Measurements from ENCODE around the gene GABRA4.

GABRA4 gene

DNA sequence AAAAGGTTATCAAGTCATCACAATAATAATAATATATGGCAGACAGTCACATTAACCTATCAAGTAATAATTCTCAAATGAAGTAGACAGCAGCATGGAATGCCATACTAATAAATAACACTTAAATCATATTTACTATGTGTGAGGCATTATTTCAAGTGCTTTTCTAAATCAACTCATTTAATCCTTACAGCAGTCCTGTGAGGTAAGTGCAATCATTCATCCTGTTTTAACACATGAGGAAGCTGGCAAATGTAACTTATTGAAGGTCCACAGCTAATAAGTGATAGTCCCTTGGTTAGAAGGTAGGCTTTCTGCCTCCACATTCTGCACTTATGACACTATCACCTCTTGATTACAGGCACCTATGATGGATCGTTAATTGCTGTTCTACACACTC, 24.5 kb downstream of the GABRA4 start:
- no peak for TF ChIP-seq JUND (IDR thresholded peaks at IDR 0.05; ENCODE audit: low read depth)
- no peak for DNase-seq (ENCODE audit: low read depth in 1 of 2, low spot score in 1 of 2)
- in situ Hi-C loops (cut with HindIII; ENCODE audit: low pct_unique_long_range_greater_than_20kb, low sequenced_read_pairs): no loop called here

GRCh38 chr4:46967631-46968030, 25.8 kb downstream of the GABRA4 start:
- TF ChIP-seq JUND (IDR thresholded peaks at IDR 0.05; ENCODE audit: low read depth): no peak
- no peak for DNase-seq (ENCODE audit: low read depth in 1 of 2, low spot score in 1 of 2)
- in situ Hi-C loops (cut with HindIII; ENCODE audit: low pct_unique_long_range_greater_than_20kb, low sequenced_read_pairs): no loop called here

DNA sequence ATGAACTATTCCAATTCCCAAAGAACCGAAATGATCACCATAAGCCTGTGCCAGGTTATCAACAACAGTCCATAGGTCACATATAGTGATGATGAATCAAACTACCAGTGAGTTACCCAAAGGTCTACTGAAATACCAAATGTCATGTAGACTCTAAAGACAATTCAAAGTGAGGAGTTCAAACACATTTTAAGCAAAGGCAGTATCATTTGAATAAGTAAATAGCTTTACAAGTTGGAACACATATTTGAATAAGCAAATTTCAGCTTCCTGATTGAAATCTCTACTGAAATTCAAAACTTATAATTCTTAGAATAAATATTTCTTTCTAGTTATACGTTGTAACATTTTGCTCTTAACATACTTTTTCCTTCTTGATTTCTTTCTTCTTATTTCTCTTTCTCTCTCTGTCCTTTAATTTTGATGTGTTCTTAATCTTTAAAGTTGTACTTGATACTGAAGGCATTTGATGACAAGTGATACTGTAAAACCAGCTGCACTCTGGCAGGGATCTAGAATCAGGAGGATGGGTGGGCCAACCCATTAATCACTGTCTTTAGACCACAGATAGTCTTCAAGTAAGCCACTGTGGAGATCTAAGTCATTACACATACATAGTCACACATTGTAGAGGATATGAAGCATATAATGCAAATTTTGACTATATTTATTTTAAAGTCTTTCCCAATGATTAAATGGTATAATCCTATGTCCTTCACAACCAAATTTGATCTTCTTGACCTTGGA, 34.5 kb downstream of the GABRA4 start:
- no peak for TF ChIP-seq JUND (IDR thresholded peaks at IDR 0.05; ENCODE audit: low read depth)
- in situ Hi-C loops (cut with HindIII; ENCODE audit: low pct_unique_long_range_greater_than_20kb, low sequenced_read_pairs): no loop called here
- no peak for DNase-seq (ENCODE audit: low read depth in 1 of 2, low spot score in 1 of 2)

- in situ Hi-C loops (cut with HindIII; ENCODE audit: low pct_unique_long_range_greater_than_20kb, low sequenced_read_pairs): no loop called here
- DNase-seq (ENCODE audit: low read depth in 1 of 2, low spot score in 1 of 2): no peak
- TF ChIP-seq JUND (IDR thresholded peaks at IDR 0.05; ENCODE audit: low read depth): no peak
Measured at GRCh38 chr4:46956451-46956850, 36.9 kb downstream of the GABRA4 start.

GRCh38 chr4:46955601-46956000, 37.8 kb downstream of the GABRA4 start:
- in situ Hi-C loops (cut with HindIII; ENCODE audit: low pct_unique_long_range_greater_than_20kb, low sequenced_read_pairs): no loop called here

DNA sequence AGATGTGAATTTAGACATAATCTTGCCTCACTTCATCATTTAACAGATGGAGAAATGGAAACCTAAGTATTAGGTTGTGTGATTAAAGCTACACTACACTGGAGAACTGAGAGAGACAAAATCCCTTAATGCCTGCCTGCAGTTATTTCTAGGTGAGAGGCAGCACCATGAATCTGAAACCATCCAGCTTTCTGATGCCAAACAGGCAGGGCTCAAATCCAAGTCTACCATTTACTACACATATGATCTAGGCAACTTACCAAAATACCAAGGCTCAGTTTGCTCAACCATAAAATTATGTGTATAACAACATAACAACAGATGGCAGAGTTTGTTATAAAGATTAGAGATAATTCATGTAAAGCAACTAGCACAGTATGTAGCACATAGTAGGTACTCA, 38.7 kb downstream of the GABRA4 start:
- no peak for TF ChIP-seq JUND (IDR thresholded peaks at IDR 0.05; ENCODE audit: low read depth)
- in situ Hi-C loops (cut with HindIII; ENCODE audit: low pct_unique_long_range_greater_than_20kb, low sequenced_read_pairs): no loop called here
- DNase-seq (ENCODE audit: low read depth in 1 of 2, low spot score in 1 of 2): no peak

More at GRCh38 chr4:46955601-46956000, 37.8 kb downstream of the GABRA4 start:
- no peak for TF ChIP-seq JUND (IDR thresholded peaks at IDR 0.05; ENCODE audit: low read depth)
- no peak for DNase-seq (ENCODE audit: low read depth in 1 of 2, low spot score in 1 of 2)

DNA sequence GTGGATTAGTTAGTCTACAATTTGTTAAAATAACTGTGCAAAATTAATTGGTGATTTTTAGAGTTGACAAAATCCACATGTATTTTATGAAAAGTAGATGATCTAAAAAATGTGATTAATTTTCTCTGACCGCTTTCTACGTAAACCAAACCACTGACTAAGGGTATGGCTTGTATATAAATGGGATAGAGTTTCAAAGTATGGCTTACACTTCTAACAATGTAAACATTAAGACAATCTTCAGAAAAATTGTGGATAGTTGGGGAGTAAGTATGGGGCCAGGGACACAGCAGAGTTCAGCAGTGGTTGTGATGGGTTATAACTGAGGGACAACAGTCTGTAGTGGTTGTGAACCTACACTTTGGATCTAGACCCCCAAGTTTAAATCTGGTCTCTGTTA, 39.8 kb downstream of the GABRA4 start:
- TF ChIP-seq JUND (IDR thresholded peaks at IDR 0.05; ENCODE audit: low read depth): no peak
- DNase-seq (ENCODE audit: low read depth in 1 of 2, low spot score in 1 of 2): no peak
- in situ Hi-C loops (cut with HindIII; ENCODE audit: low pct_unique_long_range_greater_than_20kb, low sequenced_read_pairs): no loop called here

- in situ Hi-C loops (cut with HindIII; ENCODE audit: low pct_unique_long_range_greater_than_20kb, low sequenced_read_pairs): no loop called here
- no peak for DNase-seq (ENCODE audit: low read depth in 1 of 2, low spot score in 1 of 2)
- no peak for TF ChIP-seq JUND (IDR thresholded peaks at IDR 0.05; ENCODE audit: low read depth)
Measured at GRCh38 chr4:46952451-46952850, 40.9 kb downstream of the GABRA4 start.

DNA sequence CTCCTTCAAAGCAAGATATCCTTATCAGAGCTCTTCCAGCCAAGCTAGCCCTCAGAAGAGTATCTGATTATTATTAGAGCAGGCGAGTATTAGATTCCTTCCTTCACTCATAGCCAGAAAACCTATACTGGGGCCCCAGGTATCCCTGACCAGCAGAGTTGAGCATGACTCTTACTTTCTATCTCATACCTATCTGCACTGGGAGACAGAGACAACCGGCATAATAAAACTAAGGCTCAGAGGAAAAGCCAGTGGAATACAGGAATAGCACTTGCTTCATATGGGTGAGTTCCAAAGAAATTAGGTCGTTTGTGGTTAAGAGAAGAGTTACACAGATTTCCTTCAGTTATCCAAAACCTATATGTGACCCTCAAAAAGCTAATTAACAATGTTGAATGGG, 42.6 kb downstream of the GABRA4 start:
- in situ Hi-C loops (cut with HindIII; ENCODE audit: low pct_unique_long_range_greater_than_20kb, low sequenced_read_pairs): no loop called here
- DNase-seq (ENCODE audit: low read depth in 1 of 2, low spot score in 1 of 2): no peak

GRCh38 chr4:46949822-46950221, 43.6 kb downstream of the GABRA4 start:
- TF ChIP-seq JUND (IDR thresholded peaks at IDR 0.05; ENCODE audit: low read depth): no peak
- no peak for DNase-seq (ENCODE audit: low read depth in 1 of 2, low spot score in 1 of 2)
- in situ Hi-C loops (cut with HindIII; ENCODE audit: low pct_unique_long_range_greater_than_20kb, low sequenced_read_pairs): no loop called here

More for the DNA sequence above, 42.6 kb downstream of the GABRA4 start:
- TF ChIP-seq JUND (IDR thresholded peaks at IDR 0.05; ENCODE audit: low read depth): no peak

- in situ Hi-C loops (cut with HindIII; ENCODE audit: low pct_unique_long_range_greater_than_20kb, low sequenced_read_pairs): no loop called here
- TF ChIP-seq JUND (IDR thresholded peaks at IDR 0.05; ENCODE audit: low read depth): no peak
- no peak for DNase-seq (ENCODE audit: low read depth in 1 of 2, low spot score in 1 of 2)
Measured at GRCh38 chr4:46947541-46947940, 45.8 kb downstream of the GABRA4 start.

DNA sequence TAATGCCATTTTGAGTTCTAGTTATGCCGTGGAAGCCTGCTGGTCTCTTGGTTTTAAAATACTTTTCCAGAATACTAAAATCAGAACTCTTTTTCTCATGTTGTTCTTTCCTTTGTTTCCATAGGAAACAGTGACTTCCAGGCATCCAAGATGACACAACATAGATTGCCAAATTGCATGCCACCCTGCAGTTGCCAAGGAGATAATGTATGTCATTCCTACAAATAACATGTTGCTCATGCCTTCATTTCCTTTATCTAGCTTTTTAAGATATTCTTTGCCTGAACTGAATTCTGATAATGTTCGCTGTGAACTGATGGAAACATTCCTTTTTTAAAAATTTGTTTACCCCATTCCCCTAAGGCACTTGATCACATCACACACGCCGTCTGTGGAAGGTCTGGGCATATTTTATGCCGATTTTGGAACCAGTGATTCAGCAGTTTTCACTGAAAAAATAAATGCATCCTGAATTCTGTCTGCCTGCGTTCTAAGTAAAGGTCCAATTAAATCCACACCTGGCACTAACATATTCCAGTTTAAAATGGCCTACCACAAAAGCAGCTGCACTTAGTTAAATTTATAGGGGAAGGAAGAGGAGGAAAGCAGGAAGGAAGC, 46.4 kb downstream of the GABRA4 start:
- no peak for TF ChIP-seq JUND (IDR thresholded peaks at IDR 0.05; ENCODE audit: low read depth)
- DNase-seq (ENCODE audit: low read depth in 1 of 2, low spot score in 1 of 2): no peak
- in situ Hi-C loops (cut with HindIII; ENCODE audit: low pct_unique_long_range_greater_than_20kb, low sequenced_read_pairs): no loop called here

GRCh38 chr4:46945062-46945461, 48.3 kb downstream of the GABRA4 start:
- no peak for DNase-seq (ENCODE audit: low read depth in 1 of 2, low spot score in 1 of 2)
- in situ Hi-C loops (cut with HindIII; ENCODE audit: low pct_unique_long_range_greater_than_20kb, low sequenced_read_pairs): no loop called here
- TF ChIP-seq JUND (IDR thresholded peaks at IDR 0.05; ENCODE audit: low read depth): no peak
